IPS-20b (cell line): ENCODE measurements around the gene DDAH1.
"Not testable (repeated sequence)": the region's sequence is repeated elsewhere in the genome, so short reads cannot be mapped to it uniquely, and the experiment has no call there.

Experiments used
- H3K27ac ChIP-seq: one replicate; pipeline ENCODE4 v1.5.1; 2013; ENCODE audit warnings: low read length
- H3K27me3 ChIP-seq: 2 replicates; pipeline ENCODE4 v1.6.1; 2013; ENCODE audit warnings: mild to moderate bottlenecking, low read length, inconsistent platforms; ENCODE audit not compliant: insufficient read depth
- H3K36me3 ChIP-seq: 2 replicates; pipeline ENCODE4 v1.6.1; 2013; ENCODE audit warnings: low read depth, mild to moderate bottlenecking, inconsistent platforms, low read length, moderate library complexity; ENCODE audit not compliant: insufficient read depth
- H3K4me1 ChIP-seq: 2 replicates; pipeline ENCODE4 v1.6.1; 2013; ENCODE audit warnings: mild to moderate bottlenecking, control low read depth, inconsistent platforms, low read length, moderate library complexity; ENCODE audit not compliant: insufficient read depth
- H3K4me3 ChIP-seq: 2 replicates; pipeline ENCODE4 v1.5.1; 2013; ENCODE audit warnings: mild to moderate bottlenecking, low read length, inconsistent platforms
- H3K9ac ChIP-seq: 2 replicates; pipeline ENCODE4 v1.6.1; 2013; ENCODE audit warnings: low read depth, mild to moderate bottlenecking, inconsistent platforms, low read length, moderate library complexity
- H3K9me3 ChIP-seq: 2 replicates; pipeline ENCODE4 v1.6.1; 2013; ENCODE audit warnings: mild to moderate bottlenecking, low read depth, low read length, inconsistent platforms; ENCODE audit not compliant: insufficient read depth

DDAH1 gene

DNA sequence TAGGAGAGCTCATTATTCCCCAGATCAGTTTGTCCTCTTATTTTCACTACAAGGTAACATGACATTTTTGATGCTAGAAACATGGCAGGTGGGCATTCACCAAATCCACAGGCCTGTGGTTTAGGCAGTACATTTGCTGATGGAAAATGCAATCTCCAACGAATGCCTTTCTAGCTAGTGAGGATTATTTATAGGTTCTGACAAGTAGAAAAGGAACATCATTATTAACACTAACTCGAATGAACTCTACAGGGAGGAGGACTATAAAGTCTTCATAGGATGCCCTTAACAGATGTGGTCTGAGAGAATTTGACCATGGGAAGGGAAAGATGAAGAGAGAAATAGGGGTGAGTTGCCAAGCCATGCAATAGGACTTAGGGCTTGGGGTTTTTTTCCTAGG is 117.1 kb downstream of the DDAH1 start:
- Histone ChIP-seq H3K4me1 (peaks cover 20% of the 10 kb centered on the region), H3K36me3 (peaks cover 6% of the 10 kb centered on the region; the same call in 1 of the 2 replicates), H3K27ac (no peak overlapping the region), H3K9ac (no peak overlapping the region), H3K9me3 (no peaks in the 10 kb centered on the region), H3K4me3 (no peak overlapping the region), H3K27me3 (no peaks in the 10 kb centered on the region)

DNA sequence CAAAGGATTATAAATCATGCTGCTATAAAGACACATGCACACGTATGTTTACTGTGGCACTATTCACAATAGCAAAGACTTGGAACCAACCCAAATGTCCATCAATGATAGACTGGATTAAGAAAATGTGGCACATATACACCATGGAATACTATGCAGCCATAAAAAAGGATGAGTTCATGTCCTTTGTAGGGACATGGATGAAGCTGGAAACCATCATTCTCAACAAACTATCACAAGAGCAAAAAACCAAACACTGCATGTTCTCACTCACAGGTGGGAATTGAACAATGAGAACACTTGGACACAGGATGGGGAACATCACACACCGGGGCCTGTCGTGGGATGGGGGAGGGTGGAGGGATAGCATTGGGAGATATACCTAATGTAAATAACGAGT is 117.7 kb downstream of the DDAH1 start:
- not testable (repeated sequence) for H3K9ac ChIP-seq, H3K4me3 ChIP-seq, H3K27me3 ChIP-seq, H3K27ac ChIP-seq, H3K36me3 ChIP-seq, H3K9me3 ChIP-seq
- H3K4me1 ChIP-seq: peaks cover 26% of the 10 kb centered on the region

DNA sequence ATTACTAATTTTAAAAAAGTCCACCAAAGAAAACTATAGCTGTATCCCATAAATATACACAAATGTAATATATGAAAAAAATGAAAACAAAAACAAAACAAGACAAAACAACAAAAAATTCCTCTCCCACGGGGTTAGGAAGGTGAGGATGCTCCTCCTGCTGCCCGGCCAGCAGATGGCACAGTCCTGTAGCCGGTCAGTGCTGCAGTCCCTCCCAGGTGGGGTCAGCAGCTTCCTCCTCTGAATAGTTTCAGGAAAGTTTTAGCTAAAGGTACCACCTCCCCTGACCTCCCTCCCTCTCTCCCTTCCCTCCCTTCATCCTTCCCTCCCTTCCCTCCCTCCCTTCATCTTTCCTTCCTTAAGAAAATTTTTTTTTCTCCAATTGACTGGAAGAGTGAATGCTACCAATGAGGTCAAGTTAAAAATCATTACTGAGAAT is 120.7 kb downstream of the DDAH1 start:
- Histone ChIP-seq H3K36me3 (peaks cover 6% of the 10 kb centered on the region; the same call in 1 of the 2 replicates), H3K27ac (peak overlapping the region; percentile 11), H3K9ac (peak overlapping the region; percentile 35; the same call in 1 of the 2 replicates), H3K4me1 (peaks cover 32% of the 10 kb centered on the region), H3K9me3 (no peaks in the 10 kb centered on the region), H3K4me3 (no peak overlapping the region), H3K27me3 (no peaks in the 10 kb centered on the region)

DNA sequence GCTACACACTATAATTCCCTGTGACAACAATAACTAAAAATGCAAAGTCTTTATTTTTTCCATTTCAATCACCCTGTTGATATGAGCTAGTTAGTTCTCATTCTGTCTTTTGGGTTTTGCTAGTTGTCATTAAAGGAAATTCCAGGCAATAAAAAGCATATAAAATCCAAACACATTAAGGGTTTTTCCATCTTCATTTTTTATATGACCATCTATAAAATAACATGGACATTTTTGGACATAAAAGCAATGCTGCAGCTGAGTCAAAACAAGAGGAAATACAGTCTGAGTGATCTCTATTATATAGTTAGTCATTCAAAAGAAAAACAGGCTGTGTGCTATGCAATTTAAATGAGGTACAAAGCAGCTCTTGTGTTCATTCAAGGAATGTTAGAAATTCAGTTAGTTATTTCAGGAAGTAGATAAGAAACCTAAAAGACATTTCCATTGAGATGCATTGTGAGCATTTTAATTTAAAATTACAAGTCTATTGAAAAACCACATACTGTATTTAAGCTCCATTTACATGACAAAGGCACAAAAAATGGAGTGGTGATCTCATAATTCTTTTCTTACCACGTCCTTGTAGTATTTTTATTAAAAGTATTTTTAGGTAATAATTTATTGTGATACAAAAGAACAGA is 121.2 kb downstream of the DDAH1 start:
- no peaks in the 10 kb centered on the region for H3K9me3 ChIP-seq
- H3K9ac ChIP-seq: peak overlapping the region; percentile 56; the same call in 1 of the 2 replicates
- H3K4me3 ChIP-seq: no peak overlapping the region
- H3K36me3 ChIP-seq: peaks cover 6% of the 10 kb centered on the region; the same call in 1 of the 2 replicates
- H3K4me1 ChIP-seq: peaks cover 36% of the 10 kb centered on the region
- H3K27me3 ChIP-seq: no peaks in the 10 kb centered on the region
- peak overlapping the region; percentile 74 for H3K27ac ChIP-seq

DNA sequence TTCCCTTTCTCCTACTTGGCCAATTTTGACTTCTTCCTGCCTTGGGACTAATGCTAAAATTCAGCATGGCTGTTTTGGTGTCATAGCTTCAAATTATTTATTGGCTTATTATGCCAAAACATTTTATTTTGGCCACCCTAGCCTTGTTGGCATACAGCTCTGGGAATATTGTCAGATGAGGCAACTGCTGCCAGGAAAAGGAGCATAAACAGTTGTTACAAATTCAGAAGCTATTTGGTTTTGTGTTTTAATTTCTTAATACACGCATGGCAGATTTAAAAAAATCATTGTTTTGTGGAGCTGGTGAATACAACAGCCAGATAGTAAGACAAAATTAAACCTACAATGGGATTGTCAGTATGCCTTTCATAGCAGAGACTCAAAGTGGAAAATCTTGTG is 121.7 kb downstream of the DDAH1 start:
- H3K27me3 ChIP-seq: no peaks in the 10 kb centered on the region
- H3K4me3 ChIP-seq: no peak overlapping the region
- peaks cover 36% of the 10 kb centered on the region for H3K4me1 ChIP-seq
- H3K36me3 ChIP-seq: peaks cover 6% of the 10 kb centered on the region; the same call in 1 of the 2 replicates
- no peaks in the 10 kb centered on the region for H3K9me3 ChIP-seq
- H3K27ac ChIP-seq: peak overlapping the region; percentile 74
- peak overlapping the region; percentile 56; the same call in 1 of the 2 replicates for H3K9ac ChIP-seq

DNA sequence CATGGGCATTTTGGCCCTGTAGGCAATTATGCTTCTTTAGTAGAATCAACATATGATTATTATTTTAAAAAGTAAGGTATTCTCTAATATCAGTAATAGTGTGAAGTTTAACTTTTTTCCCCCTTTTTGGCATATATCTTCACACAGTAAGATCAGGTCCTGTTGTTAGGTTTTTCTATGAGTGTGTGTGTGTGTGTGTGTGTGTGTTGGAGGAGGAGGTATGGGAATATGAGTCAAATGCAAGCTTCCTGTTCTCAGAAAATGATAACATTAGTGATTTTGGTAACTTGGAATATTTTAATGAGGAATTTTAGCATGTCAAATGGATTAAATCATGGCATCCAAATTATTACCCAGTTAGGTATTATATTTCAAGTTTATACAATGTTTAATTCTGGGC is 122.8 kb downstream of the DDAH1 start:
- Histone ChIP-seq H3K27me3 (no peaks in the 10 kb centered on the region), H3K9ac (no peak overlapping the region), H3K36me3 (no peaks in the 10 kb centered on the region), H3K4me3 (no peak overlapping the region), H3K4me1 (peaks cover 36% of the 10 kb centered on the region), H3K9me3 (no peaks in the 10 kb centered on the region), H3K27ac (no peak overlapping the region)

DNA sequence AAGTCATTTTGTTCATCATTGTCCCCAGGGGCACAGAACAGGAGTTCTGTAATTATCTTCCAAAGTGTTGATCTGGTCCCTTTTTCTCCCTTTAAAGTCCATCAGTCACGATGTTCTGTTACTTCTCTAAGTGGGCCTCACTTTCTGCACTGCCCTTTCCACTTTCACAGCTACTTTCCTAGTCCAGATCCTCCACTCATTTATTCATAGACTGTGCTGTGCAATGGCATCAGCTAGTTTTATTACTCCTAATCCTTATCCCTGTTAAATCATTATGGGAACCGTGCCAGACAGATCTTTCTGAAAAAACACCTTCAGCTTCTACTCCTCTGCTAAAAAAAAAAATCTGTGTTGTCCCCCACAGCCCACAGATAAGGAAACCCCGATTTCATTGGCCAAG is 124.5 kb downstream of the DDAH1 start:
- Histone ChIP-seq H3K4me1 (peaks cover 36% of the 10 kb centered on the region), H3K9me3 (no peaks in the 10 kb centered on the region), H3K27me3 (no peaks in the 10 kb centered on the region), H3K4me3 (no peak overlapping the region), H3K27ac (no peak overlapping the region), H3K36me3 (no peaks in the 10 kb centered on the region), H3K9ac (no peak overlapping the region)

DNA sequence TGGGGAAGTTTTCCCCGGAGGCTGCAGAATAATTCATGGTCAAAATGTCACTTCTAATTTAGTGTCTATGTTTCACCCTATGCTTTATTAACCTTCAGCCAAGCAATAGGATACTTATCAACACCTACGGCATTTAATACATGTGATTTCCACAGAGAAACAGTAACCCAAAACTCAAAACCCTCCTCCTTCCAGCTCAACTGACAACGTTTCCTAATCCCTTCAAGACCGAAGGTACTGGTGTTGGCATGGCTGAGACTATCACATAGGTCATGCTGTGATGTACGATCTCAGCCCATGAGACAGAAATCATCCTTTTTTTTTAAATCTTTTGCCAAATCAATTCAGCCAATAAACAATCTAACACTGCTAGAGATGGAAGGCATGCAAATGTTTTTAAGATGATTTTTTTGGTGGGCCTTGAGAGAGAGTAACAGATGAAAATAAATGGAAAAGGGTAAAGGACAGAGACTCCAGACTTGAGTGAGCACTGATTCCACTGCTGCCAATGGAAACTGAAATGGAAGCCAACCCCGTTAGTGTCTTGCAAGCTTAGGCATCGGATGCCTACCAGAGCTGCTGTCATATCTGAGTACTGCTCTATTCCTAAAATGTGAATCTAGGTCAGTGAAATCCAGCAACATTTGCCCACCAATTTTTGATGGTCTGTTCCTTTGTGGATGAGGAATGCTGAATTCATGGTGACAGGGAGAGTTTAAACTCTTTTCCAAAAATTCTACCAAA is 125.1 kb downstream of the DDAH1 start:
- no peak overlapping the region for H3K9ac ChIP-seq
- H3K36me3 ChIP-seq: no peaks in the 10 kb centered on the region
- no peak overlapping the region for H3K27ac ChIP-seq
- no peaks in the 10 kb centered on the region for H3K9me3 ChIP-seq
- H3K4me3 ChIP-seq: no peak overlapping the region
- peaks cover 33% of the 10 kb centered on the region for H3K4me1 ChIP-seq
- H3K27me3 ChIP-seq: no peaks in the 10 kb centered on the region

DNA sequence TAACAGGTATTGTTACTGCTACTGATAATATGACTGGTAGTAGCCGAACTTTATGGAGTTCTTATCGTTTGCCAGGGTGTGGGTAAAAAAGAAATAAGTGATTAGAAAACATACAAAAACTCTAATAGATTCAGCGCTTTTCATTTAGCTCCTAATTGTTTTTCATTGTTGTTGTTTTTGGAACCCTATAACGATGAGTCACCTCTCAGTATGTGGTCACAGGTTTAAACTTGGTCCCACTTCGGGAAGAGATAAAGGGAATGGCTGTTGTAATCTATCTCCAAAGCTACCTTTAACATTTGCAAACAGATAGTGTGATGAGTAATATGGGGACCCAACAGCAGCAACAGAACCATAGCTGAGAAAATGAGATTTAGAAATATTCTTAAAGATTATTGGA is 125.9 kb downstream of the DDAH1 start:
- no peaks in the 10 kb centered on the region for H3K36me3 ChIP-seq
- no peak overlapping the region for H3K4me3 ChIP-seq
- H3K27ac ChIP-seq: no peak overlapping the region
- H3K27me3 ChIP-seq: no peaks in the 10 kb centered on the region
- no peak overlapping the region for H3K9ac ChIP-seq
- no peaks in the 10 kb centered on the region for H3K9me3 ChIP-seq
- H3K4me1 ChIP-seq: peaks cover 28% of the 10 kb centered on the region

DNA sequence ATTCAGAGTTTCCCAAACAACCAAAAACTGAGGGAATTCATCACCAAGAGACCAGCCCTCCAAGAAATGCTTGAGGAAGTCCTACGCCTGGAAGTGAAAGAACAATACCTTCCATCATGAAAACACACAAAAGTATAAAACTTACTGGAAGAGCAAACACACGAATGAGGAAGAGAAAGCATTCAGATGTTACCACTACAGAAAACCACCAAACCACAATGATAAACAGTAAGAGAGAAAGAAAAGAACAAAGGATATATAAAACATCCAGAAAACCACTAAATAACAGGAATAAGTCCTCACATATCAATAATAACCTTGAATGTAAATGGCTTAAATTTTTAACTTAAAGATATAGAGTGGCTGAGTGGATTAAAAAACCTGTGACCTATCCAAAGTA is 130.0 kb downstream of the DDAH1 start:
- Histone ChIP-seq H3K36me3 (no peaks in the 10 kb centered on the region), H3K27me3 (no peaks in the 10 kb centered on the region), H3K27ac (no peak overlapping the region), H3K9me3 (no peaks in the 10 kb centered on the region), H3K9ac (no peak overlapping the region), H3K4me1 (peaks cover 12% of the 10 kb centered on the region), H3K4me3 (no peak overlapping the region)

DNA sequence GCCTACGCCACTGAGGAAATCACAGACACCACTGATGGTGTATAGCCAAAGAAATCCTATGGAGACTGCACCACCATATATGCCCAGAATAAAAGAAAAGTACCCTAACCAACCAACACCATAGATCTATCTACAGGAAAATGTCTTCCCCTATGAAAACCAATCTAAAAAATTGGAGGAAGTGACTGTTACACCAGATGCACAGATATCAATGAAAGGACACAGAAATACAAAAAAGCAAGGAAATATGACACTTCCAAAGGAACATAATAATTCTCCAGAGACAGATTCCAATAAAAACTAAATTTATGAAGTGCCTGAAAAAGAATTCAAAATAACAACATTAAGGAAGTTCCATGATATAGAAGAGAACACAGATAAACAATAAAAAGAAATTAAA is 131.8 kb downstream of the DDAH1 start:
- H3K4me1 ChIP-seq: peaks cover 23% of the 10 kb centered on the region
- no peaks in the 10 kb centered on the region for H3K36me3 ChIP-seq
- no peaks in the 10 kb centered on the region for H3K9me3 ChIP-seq
- H3K9ac ChIP-seq: no peak overlapping the region
- H3K27me3 ChIP-seq: no peaks in the 10 kb centered on the region
- no peak overlapping the region for H3K27ac ChIP-seq
- no peak overlapping the region for H3K4me3 ChIP-seq

DNA sequence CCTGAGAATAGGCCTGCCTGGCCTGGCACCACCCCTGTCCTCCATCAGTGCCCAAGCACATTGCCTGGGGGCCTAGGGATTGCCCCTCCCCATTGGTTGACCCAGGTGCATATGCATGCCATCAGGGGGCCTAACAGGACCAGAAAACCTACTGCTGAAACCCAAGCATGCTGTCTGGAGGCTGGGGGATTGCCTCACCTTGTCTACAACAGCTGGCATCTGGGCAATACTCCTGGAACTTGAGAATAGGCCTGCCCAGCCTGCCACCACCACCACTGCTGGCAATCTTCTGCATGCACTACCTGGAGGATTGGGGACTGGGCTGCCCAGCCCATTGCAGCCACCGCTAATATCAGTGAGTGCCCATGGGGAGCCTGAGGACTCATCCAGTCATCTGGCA is 132.4 kb downstream of the DDAH1 start:
- Histone ChIP-seq H3K9me3 (no peaks in the 10 kb centered on the region), H3K27ac (no peak overlapping the region), H3K4me3 (no peak overlapping the region), H3K4me1 (peaks cover 23% of the 10 kb centered on the region), H3K27me3 (no peaks in the 10 kb centered on the region), H3K36me3 (no peaks in the 10 kb centered on the region), H3K9ac (no peak overlapping the region)
